ENCODE measurements around the gene SH3RF3.
"Not testable (repeated sequence)": the region's sequence is repeated elsewhere in the genome, so short reads cannot be mapped to it uniquely, and the experiment has no call there.

Gene SH3RF3

DNA sequence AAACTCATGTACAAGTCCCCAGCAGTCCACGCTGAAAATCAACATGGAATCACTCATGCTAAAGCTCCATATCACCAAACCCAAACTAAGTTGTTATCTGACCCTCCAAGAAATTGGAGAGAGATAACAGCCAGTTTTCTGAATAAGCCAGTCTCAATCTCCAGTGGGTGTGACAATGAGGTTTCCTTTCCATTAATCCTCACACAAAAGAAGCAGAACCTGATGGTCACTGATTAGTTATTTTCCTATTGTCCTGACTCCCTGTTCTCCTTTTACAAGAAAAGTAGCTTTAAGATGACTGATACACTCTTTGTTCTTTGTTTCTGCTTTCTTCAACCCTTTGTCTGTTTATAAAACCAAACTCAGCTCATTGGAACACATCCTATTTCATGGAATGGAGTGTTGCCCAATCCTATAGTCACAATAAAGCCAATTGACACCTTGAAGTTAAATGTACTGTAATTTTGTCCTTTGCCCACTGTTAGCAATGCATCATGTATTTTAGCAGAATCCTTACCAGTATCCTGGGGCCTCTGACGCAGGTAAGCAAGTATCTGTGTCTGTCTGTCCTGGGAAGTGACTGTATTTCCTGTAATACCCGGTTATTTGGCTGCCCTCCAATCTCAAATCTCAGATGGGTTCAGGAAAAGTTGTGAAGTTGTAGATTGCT is 30.6 kb upstream of the SH3RF3 start:
- no peak overlapping the region for H3K4me3 ChIP-seq
- TF ChIP-seq, protein P1, sequence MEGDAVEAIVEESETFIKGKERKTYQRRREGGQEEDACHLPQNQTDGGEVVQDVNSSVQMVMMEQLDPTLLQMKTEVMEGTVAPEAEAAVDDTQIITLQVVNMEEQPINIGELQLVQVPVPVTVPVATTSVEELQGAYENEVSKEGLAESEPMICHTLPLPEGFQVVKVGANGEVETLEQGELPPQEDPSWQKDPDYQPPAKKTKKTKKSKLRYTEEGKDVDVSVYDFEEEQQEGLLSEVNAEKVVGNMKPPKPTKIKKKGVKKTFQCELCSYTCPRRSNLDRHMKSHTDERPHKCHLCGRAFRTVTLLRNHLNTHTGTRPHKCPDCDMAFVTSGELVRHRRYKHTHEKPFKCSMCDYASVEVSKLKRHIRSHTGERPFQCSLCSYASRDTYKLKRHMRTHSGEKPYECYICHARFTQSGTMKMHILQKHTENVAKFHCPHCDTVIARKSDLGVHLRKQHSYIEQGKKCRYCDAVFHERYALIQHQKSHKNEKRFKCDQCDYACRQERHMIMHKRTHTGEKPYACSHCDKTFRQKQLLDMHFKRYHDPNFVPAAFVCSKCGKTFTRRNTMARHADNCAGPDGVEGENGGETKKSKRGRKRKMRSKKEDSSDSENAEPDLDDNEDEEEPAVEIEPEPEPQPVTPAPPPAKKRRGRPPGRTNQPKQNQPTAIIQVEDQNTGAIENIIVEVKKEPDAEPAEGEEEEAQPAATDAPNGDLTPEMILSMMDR (IDR thresholded peaks at IDR 0.05) = no peak
- no peak for DNase-seq (ENCODE audit: low spot score)
- H3K27ac ChIP-seq = no peak overlapping the region

DNA sequence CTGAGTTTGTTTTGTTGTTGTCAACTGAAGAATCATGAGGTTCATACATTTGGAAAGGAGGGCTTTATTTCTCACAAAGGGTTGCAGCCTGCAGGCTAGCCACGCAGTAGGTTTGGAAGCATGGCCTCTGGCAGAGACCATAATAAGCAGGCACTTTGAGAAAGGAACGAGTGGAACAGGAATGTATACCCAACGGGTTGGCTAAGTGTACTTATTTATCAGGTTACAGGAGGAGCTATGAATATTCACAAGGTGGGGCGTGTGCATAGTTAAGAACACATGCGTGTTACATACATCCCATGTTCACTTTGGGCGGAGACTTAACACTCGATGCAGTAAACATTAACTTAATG is 30.1 kb upstream of the SH3RF3 start:
- no peak for DNase-seq (ENCODE audit: low spot score)
- Histone ChIP-seq H3K4me3 (no peak overlapping the region), H3K27ac (no peak overlapping the region)
- TF ChIP-seq, protein P1 (IDR thresholded peaks at IDR 0.05) = no peak

DNA sequence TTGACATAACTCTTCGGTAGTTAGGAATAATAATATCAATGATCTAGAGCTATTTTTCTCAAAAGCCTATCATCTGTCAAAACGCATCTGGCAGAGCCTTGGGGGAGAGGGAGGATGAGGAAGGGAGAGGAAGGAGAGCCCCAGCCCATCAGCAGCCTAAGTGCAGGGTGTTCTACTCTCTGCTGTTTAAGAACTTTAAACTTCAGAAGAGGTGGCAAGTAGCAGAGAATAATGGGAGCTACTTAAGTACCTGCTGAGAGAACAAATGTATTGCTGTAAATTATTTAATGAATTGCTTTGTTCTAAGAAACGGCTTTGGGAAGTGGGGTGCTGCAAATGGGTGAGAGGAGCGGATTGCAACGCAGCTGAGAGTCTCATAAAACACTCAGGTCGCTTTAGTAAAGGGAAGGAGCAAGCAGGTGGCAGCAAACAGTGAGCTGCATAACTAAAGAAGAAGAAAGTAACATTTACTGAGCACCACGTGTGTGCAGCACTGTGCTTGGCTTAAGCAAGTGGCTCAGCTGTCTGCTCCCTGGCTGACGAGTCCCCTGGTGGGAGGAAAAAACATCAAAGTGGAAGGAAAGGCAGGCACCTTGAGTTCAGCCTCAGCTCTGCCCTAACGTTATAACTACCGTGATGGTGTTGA is 26.3 kb upstream of the SH3RF3 start:
- Histone ChIP-seq H3K27ac (no peak overlapping the region), H3K4me3 (no peak overlapping the region)
- TF ChIP-seq, protein P1 (IDR thresholded peaks at IDR 0.05) = no peak
- DNase-seq (ENCODE audit: low spot score) = no peak

GRCh38 chr2:109105113-109105512 is 23.9 kb upstream of the SH3RF3 start:
- TF ChIP-seq, protein P1 (IDR thresholded peaks at IDR 0.05) = no peak
- no peak for DNase-seq (ENCODE audit: low spot score)
- Histone ChIP-seq H3K27ac (no peak overlapping the region), H3K4me3 (no peak overlapping the region)

GRCh38 chr2:109108740-109109139 is 20.3 kb upstream of the SH3RF3 start:
- no peak overlapping the region for H3K4me3 ChIP-seq
- DNase-seq (ENCODE audit: low spot score) = no peak
- no peak overlapping the region for H3K27ac ChIP-seq
- TF ChIP-seq, protein P1 (IDR thresholded peaks at IDR 0.05) = no peak

DNA sequence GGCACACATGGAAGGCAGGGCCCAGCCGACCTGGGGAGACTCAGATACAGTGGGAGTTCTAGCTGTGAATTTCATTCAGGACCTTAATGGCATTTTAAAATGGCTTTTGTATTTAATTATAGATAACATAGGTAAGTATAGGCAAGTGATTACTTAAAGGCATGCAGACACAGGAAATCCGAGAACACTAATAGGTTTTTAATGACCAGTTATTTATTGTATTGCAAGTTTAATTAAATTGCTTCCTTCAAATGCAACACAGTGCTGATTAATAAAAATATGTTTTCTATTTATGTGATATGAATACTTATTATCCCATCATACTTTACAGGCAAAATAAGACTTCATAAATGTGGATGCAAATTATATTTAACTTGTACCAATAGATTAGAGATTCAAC is 19.7 kb upstream of the SH3RF3 start:
- Histone ChIP-seq H3K4me3 (no peak overlapping the region), H3K27ac (no peak overlapping the region)
- TF ChIP-seq, protein P1 (IDR thresholded peaks at IDR 0.05) = no peak
- DNase-seq (ENCODE audit: low spot score) = no peak

DNA sequence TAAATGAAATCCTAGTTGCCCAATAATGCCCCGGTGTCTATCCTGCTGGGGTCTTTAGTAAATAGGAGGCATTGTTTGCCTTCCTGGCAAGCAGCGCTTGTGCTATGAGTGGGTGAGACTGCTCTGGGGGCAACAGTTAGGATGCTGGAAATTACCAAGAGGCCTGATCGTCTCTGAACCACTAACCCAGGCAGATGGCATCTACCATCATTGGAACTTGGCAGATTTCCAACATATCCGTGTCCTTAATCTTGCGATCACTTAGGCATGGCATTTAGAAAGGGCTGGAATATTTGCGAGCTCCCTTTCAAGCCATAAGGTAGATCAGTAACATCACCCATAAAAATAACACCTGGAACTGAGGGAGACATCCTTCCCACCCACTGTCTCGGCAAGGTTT is 18.8 kb upstream of the SH3RF3 start:
- Histone ChIP-seq H3K27ac (no peak overlapping the region), H3K4me3 (no peak overlapping the region)
- no peak for DNase-seq (ENCODE audit: low spot score)
- TF ChIP-seq, protein P1 (IDR thresholded peaks at IDR 0.05) = no peak

GRCh38 chr2:109117181-109117580 is 11.8 kb upstream of the SH3RF3 start:
- H3K4me3 ChIP-seq; H3K27ac ChIP-seq; DNase-seq (ENCODE audit: low spot score): not testable (repeated sequence)
